Calu3 (cell line): Measurements from ENCODE around the gene TENT4B. TPM values are rescaled to one million over a fixed set of nuclear protein-coding genes. Genes with fewer than 3 reads are reported as not detected.
"Not testable (repeated sequence)": the region's sequence is repeated elsewhere in the genome, so short reads cannot be mapped to it uniquely, and the experiment has no call there.

Experiments used
- BruUV-seq: library from RNA; stranded (reverse); fragments of 400-500 nt; replicated peaks from 2 replicates; lab custom pipeline; 2021; lab: Mats Ljungman, UMichigan
- CTCF ChIA-PET: fragments of 300-600 bp; sonication (Branson Sonifier 250); formaldehyde crosslinking; loops from one replicate; lab custom pipeline; 2022; ENCODE audit warnings: antibody characterized with exemption; lab: Charles Lee
- DNase-seq: peaks from one replicate; pipeline ENCODE4 v3.0.0; 2022
- H3K27ac Mint-ChIP-seq: one replicate; pipeline ENCODE4 v1.8.0; 2022; ENCODE audit warnings: mixed read lengths; ENCODE audit not compliant: unreplicated experiment
- H3K27me3 Mint-ChIP-seq: one replicate; pipeline ENCODE4 v1.8.0; 2022; ENCODE audit warnings: mixed read lengths; ENCODE audit not compliant: unreplicated experiment
- H3K36me3 Mint-ChIP-seq: one replicate; pipeline ENCODE4 v1.8.0; 2022; ENCODE audit warnings: mild to moderate bottlenecking, moderate library complexity, mixed read lengths; ENCODE audit not compliant: insufficient read depth, unreplicated experiment
- H3K4me1 Mint-ChIP-seq: one replicate; pipeline ENCODE4 v1.8.0; 2022; ENCODE audit warnings: mild to moderate bottlenecking, low read depth, mixed read lengths; ENCODE audit not compliant: unreplicated experiment
- H3K4me3 Mint-ChIP-seq: one replicate; pipeline ENCODE4 v1.8.0; 2022; ENCODE audit warnings: mild to moderate bottlenecking, low read depth, moderate library complexity, mixed read lengths; ENCODE audit not compliant: unreplicated experiment
- H3K9me3 Mint-ChIP-seq: one replicate; pipeline ENCODE4 v1.8.0; 2022; ENCODE audit warnings: low read depth, mixed read lengths; ENCODE audit not compliant: unreplicated experiment
- CTCF ChIP-seq: fragments of 200-600 bp; IDR thresholded peaks from one replicate; pipeline ENCODE4 v1.8.0; 2022; ENCODE audit warnings: antibody characterized with exemption; ENCODE audit not compliant: unreplicated experiment
- intact Hi-C: fragments of 100-400 bp; cut with micrococcal nuclease; formaldehyde crosslinking; loops from one replicate; pipeline ENCODE4 v1.10.0; 2022; ENCODE audit not compliant: unreplicated experiment
- total RNA-seq: library from RNA; stranded (reverse); gene quantifications from 2 replicates; pipeline ENCODE4 v1.2.3, GENCODE V29; 2022

Gene TENT4B
- total RNA-seq, 1 experiment from 2014 or later: 21.7 TPM

- no peaks in the 10 kb centered on the region for H3K4me1 Mint-ChIP-seq
- H3K4me3 Mint-ChIP-seq: no peak overlapping the region
- TF ChIP-seq CTCF: no peak
- peaks cover 14% of the 10 kb centered on the region for H3K27me3 Mint-ChIP-seq
- no TSS peak for BruUV-seq
- CTCF ChIA-PET: no interaction called here
- intact Hi-C loops: no loop called here
- no peak for DNase-seq
- no peaks in the 10 kb centered on the region for H3K36me3 Mint-ChIP-seq
- H3K9me3 Mint-ChIP-seq: no peaks in the 10 kb centered on the region
- no peak overlapping the region for H3K27ac Mint-ChIP-seq
Measured at GRCh38 chr16:50126183-50126582, 26.9 kb upstream of the TENT4B start.

- H3K4me3 Mint-ChIP-seq, H3K4me1 Mint-ChIP-seq, DNase-seq, BruUV-seq, intact Hi-C loops, H3K27me3 Mint-ChIP-seq, H3K9me3 Mint-ChIP-seq, H3K36me3 Mint-ChIP-seq, H3K27ac Mint-ChIP-seq: not testable (repeated sequence)
- CTCF ChIA-PET: interaction anchor here (0.6 to 0.7 kb wide), 3 partner anchors 39 to 236 kb away, joined by 4 to 5 read pairs (median 4); partner anchors contain the start of gene BRD7
Measured at GRCh38 chr16:50132571-50132970, 20.5 kb upstream of the TENT4B start.

DNA sequence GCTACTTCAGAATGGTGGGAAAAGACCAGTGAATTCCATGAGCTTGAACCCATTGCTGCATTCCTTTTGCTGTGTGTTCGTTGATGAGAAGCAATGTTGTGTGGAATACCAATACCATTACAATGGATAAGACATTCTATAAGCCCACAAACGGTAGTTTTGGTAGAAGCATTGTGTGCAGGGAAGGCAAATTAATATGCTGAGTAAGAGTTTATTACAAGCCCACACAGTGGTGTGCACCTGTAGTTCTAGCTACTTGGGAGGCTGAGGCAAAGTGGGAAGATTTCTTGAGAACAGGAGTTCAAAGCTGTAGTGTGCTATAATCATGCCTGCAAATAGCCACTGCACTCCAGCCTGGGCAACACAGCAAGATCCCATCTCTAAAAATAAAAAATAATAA, 19.9 kb upstream of the TENT4B start:
- Mint-ChIP-seq H3K36me3 (no peaks in the 10 kb centered on the region), H3K4me1 (no peaks in the 10 kb centered on the region), H3K9me3 (no peaks in the 10 kb centered on the region), H3K27me3 (peaks cover 7% of the 10 kb centered on the region), H3K27ac (no peak overlapping the region), H3K4me3 (no peak overlapping the region)
- no peak for TF ChIP-seq CTCF
- no peak for DNase-seq
- CTCF ChIA-PET: interaction anchor here (0.6 kb wide), 1 partner anchor 235 kb away, joined by 5 read pairs; the partner anchor contains the start of gene BRD7
- intact Hi-C loops: no loop called here
- BruUV-seq: no TSS peak

- DNase-seq: no peak
- Mint-ChIP-seq H3K27me3 (peaks cover 7% of the 10 kb centered on the region), H3K9me3 (no peaks in the 10 kb centered on the region), H3K4me3 (no peak overlapping the region), H3K36me3 (no peaks in the 10 kb centered on the region), H3K27ac (no peak overlapping the region), H3K4me1 (no peaks in the 10 kb centered on the region)
- intact Hi-C loops: no loop called here
- CTCF ChIA-PET: interaction anchor here (1.3 kb wide), 1 partner anchor 74 kb away, joined by 7 read pairs; no protein-coding TSS in a partner anchor
- BruUV-seq: no TSS peak
- no peak for TF ChIP-seq CTCF
Measured at GRCh38 chr16:50136399-50136798, 16.7 kb upstream of the TENT4B start.

DNA sequence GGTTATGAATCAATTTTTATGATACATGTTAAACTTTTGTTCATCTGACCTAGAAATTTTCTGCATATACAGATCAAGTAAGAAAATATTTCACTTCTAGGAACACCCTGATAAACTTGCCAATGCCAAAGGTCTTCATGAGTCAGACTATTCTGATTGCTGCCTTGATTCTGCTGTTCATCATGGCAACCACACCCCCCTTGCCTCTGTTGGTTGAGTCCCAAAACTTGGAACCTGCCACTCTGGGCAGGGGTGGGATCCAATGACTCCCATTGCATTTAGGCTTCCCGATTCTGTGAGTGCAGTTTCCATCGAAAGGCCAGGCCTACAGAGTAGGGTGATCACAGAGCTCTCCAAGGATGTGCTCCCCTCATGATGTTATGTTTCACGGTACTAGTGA, 15.8 kb upstream of the TENT4B start:
- BruUV-seq: no TSS peak
- no peak overlapping the region for H3K27ac Mint-ChIP-seq
- no peaks in the 10 kb centered on the region for H3K4me1 Mint-ChIP-seq
- H3K36me3 Mint-ChIP-seq: no peaks in the 10 kb centered on the region
- H3K4me3 Mint-ChIP-seq: no peak overlapping the region
- H3K9me3 Mint-ChIP-seq: no peaks in the 10 kb centered on the region
- TF ChIP-seq CTCF: no peak
- intact Hi-C loops: no loop called here
- CTCF ChIA-PET: no interaction called here
- peaks cover 7% of the 10 kb centered on the region for H3K27me3 Mint-ChIP-seq
- no peak for DNase-seq
